OCI-LY1 (cell line): ENCODE results near the gene CBFA2T3.

ENCODE experiments used
- H2AFZ ChIP-seq: fragments of 200-600 bp; sonication (generic), shearing (Covaris generic); 2 replicates; pipeline ENCODE4 v1.6.0; 2014; ENCODE audit warnings: antibody characterized with exemption, mild to moderate bottlenecking, low read length
- H3F3A ChIP-seq: fragments of 200-600 bp; sonication (generic), shearing (Covaris generic); 2 replicates; pipeline ENCODE4 v1.6.0; 2014; ENCODE audit warnings: mild to moderate bottlenecking, antibody characterized with exemption, low read length, moderate library complexity; ENCODE audit not compliant: insufficient read depth
- H3K27ac ChIP-seq: fragments of 200-600 bp; sonication (generic); 2 replicates; pipeline ENCODE4 v1.5.1; 2014; ENCODE audit warnings: low read length, mixed run types, mild to moderate bottlenecking, low read depth; ENCODE audit not compliant: poor library complexity, severe bottlenecking
- H3K27me3 ChIP-seq: fragments of 200-600 bp; sonication (generic); 2 replicates; pipeline ENCODE4 v1.6.0; 2014; ENCODE audit warnings: antibody characterized with exemption, mild to moderate bottlenecking, low read length, moderate library complexity; ENCODE audit not compliant: insufficient read depth
- H3K36me3 ChIP-seq: fragments of 200-600 bp; sonication (generic); 2 replicates; pipeline ENCODE4 v1.6.1; 2014; ENCODE audit warnings: mild to moderate bottlenecking, antibody characterized with exemption, low read length, moderate library complexity, mixed read lengths; ENCODE audit not compliant: insufficient read depth
- H3K4me1 ChIP-seq: fragments of 200-600 bp; sonication (generic); 2 replicates; pipeline ENCODE4 v1.5.1; 2014; ENCODE audit warnings: mild to moderate bottlenecking, low read length, moderate library complexity; ENCODE audit not compliant: insufficient read depth, severe bottlenecking
- H3K4me2 ChIP-seq: fragments of 200-600 bp; sonication (generic), shearing (Covaris generic); 2 replicates; pipeline ENCODE4 v1.6.1; 2014; ENCODE audit warnings: low read length
- H3K4me3 ChIP-seq: fragments of 200-600 bp; sonication (generic); 2 replicates; pipeline ENCODE4 v1.5.1; 2014; ENCODE audit warnings: low read length, low read depth, mild to moderate bottlenecking, mixed read lengths; ENCODE audit not compliant: poor library complexity, severe bottlenecking
- H3K79me2 ChIP-seq: fragments of 200-600 bp; shearing (Covaris generic); 2 replicates; pipeline ENCODE4 v1.6.1; 2016; ENCODE audit warnings: mixed run types, low read length, mixed read lengths; ENCODE audit not compliant: insufficient read depth
- H3K9ac ChIP-seq: fragments of 200-600 bp; sonication (generic), shearing (Covaris generic); 2 replicates; pipeline ENCODE4 v1.6.1; 2014; ENCODE audit warnings: mild to moderate bottlenecking, low read length, mixed read lengths
- H3K9me2 ChIP-seq: fragments of 200-600 bp; sonication (generic), shearing (Covaris generic); 2 replicates; pipeline ENCODE4 v1.6.1; 2014; ENCODE audit warnings: low read depth, mild to moderate bottlenecking, low read length, mixed read lengths
- H3K9me3 ChIP-seq: fragments of 200-600 bp; shearing (Covaris generic); 2 replicates; pipeline ENCODE4 v1.6.1; 2014; ENCODE audit warnings: low read length, mixed read lengths
- H4K20me1 ChIP-seq: fragments of 200-600 bp; sonication (generic), shearing (Covaris generic); 2 replicates; pipeline ENCODE4 v1.6.0; 2016; ENCODE audit warnings: mild to moderate bottlenecking, low read length; ENCODE audit not compliant: insufficient read depth
- EZH2 ChIP-seq: fragments of 200-600 bp; sonication (generic), shearing (Covaris generic); IDR thresholded peaks from 2 replicates; pipeline ENCODE4 v1.8.0; 2017; ENCODE audit warnings: borderline replicate concordance, mixed run types, mild to moderate bottlenecking, antibody characterized with exemption, low read length, moderate library complexity, mixed read lengths
- TF ChIP-seq, protein P1 (sequence below): fragments of 200-600 bp; sonication (generic), shearing (Covaris generic); IDR thresholded peaks from 2 replicates; pipeline ENCODE4 v1.5.1; 2017; ENCODE audit warnings: mild to moderate bottlenecking, antibody characterized with exemption, low read length, moderate library complexity, mixed read lengths

The CBFA2T3 gene

DNA sequence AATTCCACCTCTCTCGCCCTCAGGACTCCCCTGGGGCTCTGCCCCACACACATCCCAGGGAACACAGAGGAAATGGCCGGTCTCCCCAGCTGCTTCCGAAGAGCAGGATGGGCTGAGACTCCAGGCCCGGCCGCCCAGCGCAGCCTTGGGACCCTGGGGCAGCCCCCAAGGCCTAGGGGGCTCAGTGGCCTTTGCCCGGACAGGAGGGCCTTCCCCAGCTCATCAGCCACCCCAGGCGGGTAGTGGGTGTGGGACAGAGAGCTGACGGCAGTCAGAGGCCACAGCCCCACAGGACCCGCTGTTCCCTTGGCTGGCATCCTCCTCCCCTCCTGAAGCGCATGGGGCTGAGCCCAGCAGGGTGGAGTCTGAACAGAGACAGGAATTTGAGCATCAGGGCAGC is 6.2 kb upstream of the CBFA2T3 start:
- H3K9me2 ChIP-seq = no peaks in the 10 kb centered on the region

GRCh38 chr16:88982286-88983084 is 5.5 kb upstream of the CBFA2T3 start:
- Histone ChIP-seq H3F3A (no peaks in the 10 kb centered on the region), H3K9me3 (no peaks in the 10 kb centered on the region), H3K9ac (peak overlapping the region; percentile 86), H3K4me3 (no peak overlapping the region), H3K79me2 (no peaks in the 10 kb centered on the region), H3K27ac (peak overlapping the region; percentile 99), H3K4me1 (peaks cover 88% of the 10 kb centered on the region), H3K9me2 (no peaks in the 10 kb centered on the region), H3K27me3 (no peaks in the 10 kb centered on the region), H3K4me2 (peak overlapping the region; percentile 61), H3K36me3 (no peaks in the 10 kb centered on the region), H4K20me1 (no peaks in the 10 kb centered on the region), H2AFZ (no peak overlapping the region)
- TF ChIP-seq EZH2 = no peak
- TF ChIP-seq, protein P1, sequence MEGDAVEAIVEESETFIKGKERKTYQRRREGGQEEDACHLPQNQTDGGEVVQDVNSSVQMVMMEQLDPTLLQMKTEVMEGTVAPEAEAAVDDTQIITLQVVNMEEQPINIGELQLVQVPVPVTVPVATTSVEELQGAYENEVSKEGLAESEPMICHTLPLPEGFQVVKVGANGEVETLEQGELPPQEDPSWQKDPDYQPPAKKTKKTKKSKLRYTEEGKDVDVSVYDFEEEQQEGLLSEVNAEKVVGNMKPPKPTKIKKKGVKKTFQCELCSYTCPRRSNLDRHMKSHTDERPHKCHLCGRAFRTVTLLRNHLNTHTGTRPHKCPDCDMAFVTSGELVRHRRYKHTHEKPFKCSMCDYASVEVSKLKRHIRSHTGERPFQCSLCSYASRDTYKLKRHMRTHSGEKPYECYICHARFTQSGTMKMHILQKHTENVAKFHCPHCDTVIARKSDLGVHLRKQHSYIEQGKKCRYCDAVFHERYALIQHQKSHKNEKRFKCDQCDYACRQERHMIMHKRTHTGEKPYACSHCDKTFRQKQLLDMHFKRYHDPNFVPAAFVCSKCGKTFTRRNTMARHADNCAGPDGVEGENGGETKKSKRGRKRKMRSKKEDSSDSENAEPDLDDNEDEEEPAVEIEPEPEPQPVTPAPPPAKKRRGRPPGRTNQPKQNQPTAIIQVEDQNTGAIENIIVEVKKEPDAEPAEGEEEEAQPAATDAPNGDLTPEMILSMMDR = no peak

More for the DNA sequence above, 6.2 kb upstream of the CBFA2T3 start:
- Histone ChIP-seq H4K20me1 (no peaks in the 10 kb centered on the region), H3F3A (no peaks in the 10 kb centered on the region), H3K9ac (peak overlapping the region; percentile 86), H3K4me2 (peak overlapping the region; percentile 61; the same call in 1 of the 2 replicates), H3K79me2 (no peaks in the 10 kb centered on the region), H3K4me3 (no peak overlapping the region), H3K9me3 (no peaks in the 10 kb centered on the region), H3K27ac (peak overlapping the region; percentile 99), H2AFZ (no peak overlapping the region), H3K36me3 (no peaks in the 10 kb centered on the region), H3K27me3 (no peaks in the 10 kb centered on the region), H3K4me1 (peaks cover 88% of the 10 kb centered on the region)
- TF ChIP-seq EZH2 = no peak
- TF ChIP-seq, protein P1 = no peak

- H3K36me3 ChIP-seq = no peaks in the 10 kb centered on the region
- peak overlapping the region; percentile 86 for H3K9ac ChIP-seq
- peak overlapping the region; percentile 100 for H3K27ac ChIP-seq
- peak overlapping the region; percentile 73 for H3K4me2 ChIP-seq
- no peaks in the 10 kb centered on the region for H3K9me3 ChIP-seq
- no peaks in the 10 kb centered on the region for H4K20me1 ChIP-seq
- H3K27me3 ChIP-seq = no peaks in the 10 kb centered on the region
- H3F3A ChIP-seq = no peaks in the 10 kb centered on the region
- H3K4me3 ChIP-seq = no peak overlapping the region
- no peaks in the 10 kb centered on the region for H3K79me2 ChIP-seq
- H3K9me2 ChIP-seq = no peaks in the 10 kb centered on the region
- peaks cover 88% of the 10 kb centered on the region for H3K4me1 ChIP-seq
- TF ChIP-seq, protein P1 = no peak
- no peak for TF ChIP-seq EZH2
- no peak overlapping the region for H2AFZ ChIP-seq
Measured at GRCh38 chr16:88979353-88980015, 2.5 kb upstream of the CBFA2T3 start.
